SK-N-SH treated with all-trans-retinoic acid at 6 μM for 48 hours (cell line): ENCODE data around the gene TESK1.
"Not testable (repeated sequence)": the region's sequence is repeated elsewhere in the genome, so short reads cannot be mapped to it uniquely, and the experiment has no call there.

Experiments
- BACH2 ChIP-seq: fragments of 250-450 bp; sonication (Bioruptor Pico); IDR thresholded peaks from 2 replicates; pipeline ENCODE4 v1.9.0; 2021; ENCODE audit warnings: mild to moderate bottlenecking, borderline replicate concordance
- CSDC2 ChIP-seq: fragments of 250-450 bp; sonication (Bioruptor Pico); IDR thresholded peaks from 2 replicates; pipeline ENCODE4 v1.5.0; 2020; ENCODE audit warnings: mild to moderate bottlenecking, moderate library complexity
- SNAI2 ChIP-seq: fragments of 250-450 bp; sonication (Bioruptor Pico); IDR thresholded peaks from 2 replicates; pipeline ENCODE4 v1.5.0; 2020; ENCODE audit warnings: mild to moderate bottlenecking, moderate library complexity
- ZFP3 ChIP-seq: fragments of 250-450 bp; sonication (Bioruptor Pico); IDR thresholded peaks from 2 replicates; pipeline ENCODE4 v1.5.0; 2020; ENCODE audit warnings: mild to moderate bottlenecking, moderate library complexity
- ZNF70 ChIP-seq: fragments of 450-650 bp; formaldehyde crosslinking; IDR thresholded peaks from 2 replicates; pipeline ENCODE4 v1.5.0; 2020; ENCODE audit warnings: mild to moderate bottlenecking, moderate library complexity

- not testable (repeated sequence) for TF ChIP-seq SNAI2; ZNF70 (CRISPR knock-in tag); BACH2 (CRISPR knock-in tag); ZFP3 (CRISPR knock-in tag); CSDC2 (CRISPR knock-in tag)
Observed at GRCh38 chr9:35640431-35640830, 35.4 kb downstream of the TESK1 start.
